ENCODE results near the gene RYR3. TPM values are rescaled to one million over a fixed set of nuclear protein-coding genes. Genes with fewer than 3 reads are reported as not detected.

The RYR3 gene
- total RNA-seq, 1 experiment from 2014 or later, result 0.66 TPM

- H3K36me3 ChIP-seq (ENCODE audit: control insufficient read depth, insufficient read depth, low read length), result no peaks in the 10 kb centered on the region
- intact Hi-C loops (cut with micrococcal nuclease; ENCODE audit: unreplicated experiment), result no loop called here
- Mint-ChIP-seq H3K9me3 (ENCODE audit: unreplicated experiment) (no peaks in the 10 kb centered on the region), H3K27ac (ENCODE audit: unreplicated experiment) (no peak overlapping the region), H3K4me3 (ENCODE audit: unreplicated experiment) (no peak overlapping the region), H3K27me3 (ENCODE audit: insufficient read depth, unreplicated experiment) (peaks cover 30% of the 10 kb centered on the region), H3K36me3 (ENCODE audit: insufficient read depth, unreplicated experiment) (no peaks in the 10 kb centered on the region), H3K4me1 (ENCODE audit: low read depth, unreplicated experiment) (no peaks in the 10 kb centered on the region)
- H3K4me1 ChIP-seq, result no peaks in the 10 kb centered on the region
- no peaks in the 10 kb centered on the region for H3K9me3 ChIP-seq
- BruUV-seq (replicated peaks), result no TSS peak
- POLR2A ChIA-PET, result no interaction called here
- no peak for DNase-seq
- no peak for TF ChIP-seq CTCF (IDR thresholded peaks at IDR 0.05; ENCODE audit: insufficient read depth in 1 of 2, low read depth in 1 of 2, low read length in 1 of 2, severe bottlenecking in 1 of 2, unreplicated experiment in 1 of 2)
- CTCF ChIA-PET, result no interaction called here
- H3K4me3 ChIP-seq (ENCODE audit: low read depth, low read length), result no peak overlapping the region
- no peaks in the 10 kb centered on the region; the same call in 1 of the 2 replicates for H3K27me3 ChIP-seq (replicated peaks; ENCODE audit: control insufficient read depth, insufficient read depth, low read length)
Observed at GRCh38 chr15:33638453-33638852, 327.7 kb downstream of the RYR3 start.

GRCh38 chr15:33639051-33639450 is 328.3 kb downstream of the RYR3 start:
- Mint-ChIP-seq H3K36me3 (ENCODE audit: insufficient read depth, unreplicated experiment) (no peaks in the 10 kb centered on the region), H3K27ac (ENCODE audit: unreplicated experiment) (no peak overlapping the region), H3K4me3 (ENCODE audit: unreplicated experiment) (no peak overlapping the region), H3K27me3 (ENCODE audit: insufficient read depth, unreplicated experiment) (peaks cover 35% of the 10 kb centered on the region), H3K9me3 (ENCODE audit: unreplicated experiment) (no peaks in the 10 kb centered on the region), H3K4me1 (ENCODE audit: low read depth, unreplicated experiment) (no peaks in the 10 kb centered on the region)
- Histone ChIP-seq H3K4me3 (ENCODE audit: low read depth, low read length) (no peak overlapping the region), H3K27me3 (replicated peaks; ENCODE audit: control insufficient read depth, insufficient read depth, low read length) (no peaks in the 10 kb centered on the region; the same call in 1 of the 2 replicates), H3K36me3 (ENCODE audit: control insufficient read depth, insufficient read depth, low read length) (no peaks in the 10 kb centered on the region), H3K4me1 (no peaks in the 10 kb centered on the region), H3K9me3 (no peaks in the 10 kb centered on the region)
- ChIA-PET POLR2A (no interaction called here), CTCF (no interaction called here)
- no TSS peak for BruUV-seq (replicated peaks)
- intact Hi-C loops (cut with micrococcal nuclease; ENCODE audit: unreplicated experiment), result no loop called here
- no peak for DNase-seq
- TF ChIP-seq CTCF (IDR thresholded peaks at IDR 0.05; ENCODE audit: insufficient read depth in 1 of 2, low read depth in 1 of 2, low read length in 1 of 2, severe bottlenecking in 1 of 2, unreplicated experiment in 1 of 2), result no peak

- DNase-seq, result no peak
- CTCF ChIA-PET, result no interaction called here
Observed at GRCh38 chr15:33639456-33639855, 328.7 kb downstream of the RYR3 start.

More at GRCh38 chr15:33639456-33639855, 328.7 kb downstream of the RYR3 start:
- no peaks in the 10 kb centered on the region; the same call in 1 of the 2 replicates for H3K27me3 ChIP-seq (replicated peaks; ENCODE audit: control insufficient read depth, insufficient read depth, low read length)
- no peaks in the 10 kb centered on the region for H3K4me1 ChIP-seq
- H3K9me3 Mint-ChIP-seq (ENCODE audit: unreplicated experiment), result no peaks in the 10 kb centered on the region
- H3K4me1 Mint-ChIP-seq (ENCODE audit: low read depth, unreplicated experiment), result no peaks in the 10 kb centered on the region
- BruUV-seq (replicated peaks), result no TSS peak
- H3K27me3 Mint-ChIP-seq (ENCODE audit: insufficient read depth, unreplicated experiment), result peaks cover 37% of the 10 kb centered on the region
- intact Hi-C loops (cut with micrococcal nuclease; ENCODE audit: unreplicated experiment), result no loop called here
- no peak overlapping the region for H3K27ac Mint-ChIP-seq (ENCODE audit: unreplicated experiment)
- no peaks in the 10 kb centered on the region for H3K36me3 Mint-ChIP-seq (ENCODE audit: insufficient read depth, unreplicated experiment)
- no peaks in the 10 kb centered on the region for H3K36me3 ChIP-seq (ENCODE audit: control insufficient read depth, insufficient read depth, low read length)
- POLR2A ChIA-PET, result no interaction called here
- H3K4me3 Mint-ChIP-seq (ENCODE audit: unreplicated experiment), result no peak overlapping the region
- H3K9me3 ChIP-seq, result no peaks in the 10 kb centered on the region
- no peak for TF ChIP-seq CTCF (IDR thresholded peaks at IDR 0.05; ENCODE audit: insufficient read depth in 1 of 2, low read depth in 1 of 2, low read length in 1 of 2, severe bottlenecking in 1 of 2, unreplicated experiment in 1 of 2)
- H3K4me3 ChIP-seq (ENCODE audit: low read depth, low read length), result no peak overlapping the region
